Amniotic stem cell (primary cell): ENCODE data around the gene PARP14.
A peak's percentile ranks its signal among the peaks of the same experiment; 100 is the strongest.
"Not testable (repeated sequence)": the region's sequence is repeated elsewhere in the genome, so short reads cannot be mapped to it uniquely, and the experiment has no call there.

ENCODE experiments used
- DNase-seq: peaks from one replicate; lab custom pipeline; 2025; lab: John Stamatoyannopoulos, UW

Gene PARP14

GRCh38 chr3:122677216-122677615, 3.4 kb upstream of the PARP14 start:
- no peak for DNase-seq

DNA sequence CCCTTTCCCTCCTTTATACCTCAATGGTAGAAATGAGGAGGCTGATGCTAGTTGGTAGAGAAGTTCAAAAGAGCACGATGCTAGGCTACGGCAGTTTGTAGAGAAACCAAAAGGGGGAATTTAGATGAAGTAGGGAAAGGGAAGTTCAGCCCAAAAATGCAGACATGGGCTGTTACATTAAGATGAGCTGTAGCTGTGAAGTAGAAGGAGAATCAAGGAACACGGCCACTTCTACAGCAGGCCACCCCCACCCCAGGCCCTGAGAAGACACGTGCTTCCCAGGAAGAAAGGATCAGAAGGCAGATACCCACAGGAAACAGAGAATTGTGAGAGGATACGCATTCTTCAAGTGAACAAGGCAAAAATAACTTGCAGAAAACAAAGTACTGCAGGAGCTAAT, 2.1 kb upstream of the PARP14 start:
- no peak for DNase-seq

DNA sequence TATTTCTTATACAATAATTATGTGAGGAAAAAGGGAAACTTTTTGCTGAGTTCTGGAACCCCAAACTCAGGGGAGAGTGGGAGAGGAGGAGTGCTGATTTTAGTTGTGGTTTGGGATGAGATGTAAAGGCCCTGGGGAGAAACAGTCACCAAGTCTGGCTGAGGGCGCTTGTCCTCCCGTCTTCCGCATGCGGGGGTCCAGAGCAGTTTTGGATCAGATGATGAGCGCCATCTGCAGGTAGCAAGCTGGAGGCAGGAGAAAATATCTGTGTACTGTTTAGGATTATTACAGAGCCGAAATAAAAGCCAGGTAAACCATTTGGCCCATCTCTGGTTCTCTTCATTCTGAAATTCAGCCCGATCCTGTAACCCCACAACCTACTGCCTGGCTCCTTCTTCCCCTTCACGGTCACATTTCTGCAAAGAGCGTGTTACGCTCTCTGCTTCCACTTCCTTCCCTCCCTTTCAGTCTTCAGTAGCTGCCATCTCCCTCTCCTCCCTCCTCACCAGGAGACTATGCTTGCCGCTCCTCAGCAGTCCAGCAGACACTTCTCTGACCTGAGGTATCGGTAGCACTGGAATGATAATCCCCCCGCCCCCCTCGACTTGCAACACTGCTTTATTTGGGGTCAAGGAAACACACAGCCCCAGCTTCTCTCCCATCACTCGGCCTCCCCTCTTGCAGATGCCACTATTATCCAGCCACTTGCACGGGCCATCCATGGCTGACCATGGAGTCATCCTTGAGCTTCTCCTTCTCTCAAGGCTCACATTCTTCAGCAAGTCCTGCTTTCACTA, 1.4 kb upstream of the PARP14 start:
- DNase-seq = peak; percentile 59

DNA sequence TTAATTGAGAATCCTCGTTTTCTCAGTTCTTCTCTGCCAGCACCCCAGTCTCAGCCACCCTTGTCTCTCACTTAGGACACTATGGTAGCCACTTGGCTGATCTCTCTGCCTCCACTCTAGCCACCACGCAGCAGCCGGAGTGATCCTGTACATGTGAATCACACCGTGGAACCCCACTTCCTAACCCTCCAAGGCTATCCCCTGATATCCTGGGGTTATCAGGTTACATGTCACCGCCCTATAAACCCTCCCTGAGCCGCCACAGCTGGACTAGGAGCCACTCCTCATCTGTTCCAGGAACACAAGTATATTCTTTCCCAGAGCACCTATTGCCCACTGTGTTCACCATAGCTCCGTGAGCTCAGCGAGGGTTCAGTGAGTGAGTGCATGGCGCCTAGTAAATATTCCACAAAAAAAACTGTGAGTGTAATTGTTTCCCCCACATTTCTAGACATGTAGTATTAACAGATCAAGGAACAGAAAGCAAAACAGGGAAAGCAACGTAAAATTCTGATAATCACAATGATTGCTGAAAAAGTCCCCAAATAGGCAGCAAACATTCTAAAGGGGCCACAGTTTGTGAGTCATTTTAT, 661 bp upstream of the PARP14 start:
- no peak for DNase-seq

- DNase-seq = no peak
These were observed 790 bp downstream of the PARP14 start for GRCh38 chr3:122681284-122681973.

DNA sequence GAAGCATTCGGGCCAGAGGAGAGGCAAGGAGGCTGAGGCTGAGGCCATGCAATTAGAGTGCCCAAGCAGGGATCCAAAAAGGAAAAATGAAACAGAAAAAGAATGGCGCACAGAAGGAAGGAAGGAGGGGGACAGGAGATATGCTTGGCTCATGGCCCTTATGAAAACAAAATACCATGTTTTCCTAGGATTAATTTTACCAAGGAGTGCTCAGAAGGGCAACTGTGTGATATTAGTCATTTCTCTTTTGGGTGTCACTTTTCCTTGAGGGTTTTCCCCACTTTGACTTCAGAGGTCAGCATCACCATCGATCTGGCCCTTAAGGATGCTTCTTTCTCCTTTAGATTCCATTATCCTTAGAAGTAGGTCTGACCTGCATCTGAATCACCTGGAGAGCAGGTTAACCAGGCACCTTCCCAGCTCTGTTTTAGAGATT, 1.4 kb downstream of the PARP14 start:
- no peak for DNase-seq

DNA sequence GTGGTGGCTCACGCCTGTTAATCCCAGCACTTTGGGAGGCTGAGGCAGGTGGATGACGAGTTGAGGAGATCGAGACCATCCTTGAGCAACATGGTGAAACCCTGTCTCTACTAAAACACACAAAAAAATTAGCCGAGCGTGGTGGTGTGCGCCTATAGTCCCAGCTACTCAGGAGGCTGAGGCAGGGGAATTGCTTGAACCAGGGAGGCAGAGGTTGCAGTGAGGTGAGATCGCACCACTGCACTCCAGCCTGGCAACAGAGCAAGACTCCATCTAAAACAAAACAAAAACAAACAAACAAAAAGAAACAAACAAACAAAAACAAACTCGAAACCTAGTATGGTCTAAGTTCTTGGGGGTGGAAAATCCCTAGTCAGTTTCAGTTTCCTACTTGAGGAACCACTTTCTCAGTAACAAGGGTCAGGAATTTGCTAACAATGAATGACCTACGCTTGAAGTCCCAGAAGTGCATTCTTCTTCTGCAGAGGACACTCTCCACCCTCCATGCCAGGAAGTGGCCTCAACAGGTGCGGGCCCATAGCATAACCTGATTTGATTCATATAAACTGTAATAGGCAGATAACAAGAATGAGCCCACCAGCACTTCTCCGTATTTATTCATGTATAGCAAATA, 2.3 kb downstream of the PARP14 start:
- DNase-seq = not testable (repeated sequence)

- DNase-seq = no peak
These were observed 6.7 kb downstream of the PARP14 start for GRCh38 chr3:122687298-122687697.

- no peak for DNase-seq
These were observed 8.4 kb downstream of the PARP14 start for GRCh38 chr3:122688996-122689395.

DNA sequence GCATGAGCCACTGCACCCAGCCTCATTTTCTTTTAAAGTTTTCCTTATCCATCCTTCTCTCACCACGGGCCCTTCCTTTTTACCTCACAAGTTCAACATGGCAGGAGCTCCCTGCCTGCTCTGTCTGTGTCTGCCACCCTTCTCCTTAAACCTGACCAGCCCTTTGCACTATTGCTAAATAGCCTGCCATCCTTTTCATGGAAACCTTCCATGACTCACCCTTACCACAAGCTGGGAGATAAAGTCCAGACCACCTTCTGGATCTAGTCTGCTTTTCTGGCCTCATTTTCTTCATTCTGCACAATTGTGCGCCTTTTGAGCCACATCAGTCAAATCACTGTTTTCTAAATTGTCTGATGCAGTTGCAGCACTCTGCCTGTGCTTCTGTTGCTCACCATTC, 8.9 kb downstream of the PARP14 start:
- no peak for DNase-seq

DNA sequence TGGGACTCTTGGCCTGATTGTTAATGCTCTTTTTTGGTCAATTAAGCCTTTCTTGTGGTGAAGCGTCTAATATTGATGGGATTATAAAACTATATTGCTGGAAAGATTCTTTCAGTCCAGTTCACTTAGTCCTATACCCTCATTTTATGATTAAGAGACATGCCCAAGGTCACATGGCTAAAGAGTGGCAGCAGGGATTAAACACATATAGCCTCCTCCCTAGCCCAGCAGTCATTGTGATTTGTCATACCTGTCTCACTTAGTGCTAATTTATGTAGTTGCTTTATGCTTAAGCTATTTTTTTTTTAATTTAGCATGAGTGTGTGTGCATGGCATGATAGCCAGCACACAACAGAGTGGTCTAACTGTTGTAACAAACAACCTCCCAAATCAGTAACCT, 9.5 kb downstream of the PARP14 start:
- no peak for DNase-seq

- no peak for DNase-seq
These were observed 10.6 kb downstream of the PARP14 start for GRCh38 chr3:122691195-122691594.

- no peak for DNase-seq
These were observed 12.0 kb downstream of the PARP14 start for GRCh38 chr3:122692674-122693073.

- DNase-seq = no peak
These were observed 14.3 kb downstream of the PARP14 start for GRCh38 chr3:122694966-122695365.

DNA sequence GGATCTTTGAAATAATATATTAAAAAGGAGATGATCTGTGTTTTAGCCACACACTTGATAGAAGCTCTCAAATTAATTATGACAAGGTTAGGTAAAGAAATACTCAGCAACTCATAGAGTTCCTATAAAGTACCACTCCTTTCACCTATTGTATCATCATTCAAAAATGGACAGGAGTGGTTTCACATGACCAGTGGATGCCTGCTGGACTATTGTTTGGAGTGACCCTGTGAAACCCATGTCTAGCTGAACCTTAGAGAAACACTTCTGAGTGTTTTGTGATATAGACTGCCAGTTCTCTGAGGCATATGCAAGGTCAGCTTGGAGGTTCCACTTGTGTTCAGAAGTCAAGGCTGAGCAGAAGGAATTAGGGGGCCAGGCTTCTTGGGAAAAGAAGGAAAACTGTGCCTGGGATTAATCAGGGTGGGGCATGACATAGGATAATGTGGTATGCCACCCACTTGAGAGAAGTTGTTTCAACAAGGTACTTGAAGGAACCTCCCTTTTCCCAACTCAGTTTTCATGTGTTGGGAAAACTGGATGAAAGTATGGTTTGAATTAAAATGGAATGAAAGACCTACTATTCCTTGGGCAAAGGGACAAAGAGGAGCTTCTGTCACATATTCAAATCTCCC, 15.4 kb downstream of the PARP14 start:
- DNase-seq = no peak

- no peak for DNase-seq
These were observed 17.4 kb downstream of the PARP14 start for GRCh38 chr3:122697952-122698620.

DNA sequence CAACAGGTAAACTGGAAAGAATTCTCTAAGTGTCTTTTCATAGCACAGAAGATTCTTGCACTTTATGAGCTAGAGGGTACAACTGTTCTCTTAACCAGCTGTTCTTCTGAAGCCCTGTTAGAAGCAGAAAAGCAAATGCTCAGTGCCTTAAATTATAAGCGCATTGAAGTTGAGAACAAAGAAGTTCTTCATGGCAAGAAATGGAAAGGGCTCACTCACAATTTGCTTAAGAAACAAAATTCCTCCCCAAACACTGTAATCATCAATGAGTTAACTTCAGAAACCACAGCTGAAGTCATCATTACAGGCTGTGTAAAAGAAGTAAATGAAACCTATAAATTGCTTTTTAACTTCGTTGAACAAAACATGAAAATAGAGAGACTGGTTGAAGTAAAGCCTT, 19.6 kb downstream of the PARP14 start:
- DNase-seq = no peak

GRCh38 chr3:122705379-122705778, 24.7 kb downstream of the PARP14 start:
- no peak for DNase-seq

DNA sequence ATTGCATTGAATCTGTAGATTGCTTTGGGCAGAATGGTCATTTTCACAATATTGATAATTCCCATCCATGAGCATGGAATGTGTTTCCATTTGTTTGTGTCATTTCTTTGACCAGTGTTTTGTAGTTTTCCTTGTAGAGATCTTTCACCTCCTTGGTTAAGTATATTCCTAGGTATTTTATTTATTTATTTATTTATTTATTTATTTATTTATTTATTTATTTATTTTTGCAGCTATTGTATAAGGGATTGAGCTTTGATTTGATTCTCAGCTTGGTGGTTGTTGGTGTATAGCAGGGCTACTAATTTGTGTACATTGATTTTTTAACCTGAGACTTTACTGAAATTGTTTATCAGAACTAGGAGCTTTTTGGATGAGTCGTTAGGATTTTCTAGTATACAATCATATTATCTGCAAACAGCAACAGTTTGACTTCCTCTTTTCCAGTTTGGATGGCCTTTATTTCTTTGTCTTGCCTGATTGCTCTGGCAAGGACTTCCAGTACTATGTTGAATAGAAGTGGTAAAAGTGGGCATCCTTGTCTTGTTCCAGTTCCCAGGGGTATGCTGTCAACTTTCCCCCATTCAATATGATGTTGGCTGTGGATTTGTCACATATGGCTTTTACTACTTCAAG, 30.1 kb downstream of the PARP14 start:
- not testable (repeated sequence) for DNase-seq

- DNase-seq = no peak
These were observed 33.6 kb downstream of the PARP14 start for GRCh38 chr3:122714273-122714672.

DNA sequence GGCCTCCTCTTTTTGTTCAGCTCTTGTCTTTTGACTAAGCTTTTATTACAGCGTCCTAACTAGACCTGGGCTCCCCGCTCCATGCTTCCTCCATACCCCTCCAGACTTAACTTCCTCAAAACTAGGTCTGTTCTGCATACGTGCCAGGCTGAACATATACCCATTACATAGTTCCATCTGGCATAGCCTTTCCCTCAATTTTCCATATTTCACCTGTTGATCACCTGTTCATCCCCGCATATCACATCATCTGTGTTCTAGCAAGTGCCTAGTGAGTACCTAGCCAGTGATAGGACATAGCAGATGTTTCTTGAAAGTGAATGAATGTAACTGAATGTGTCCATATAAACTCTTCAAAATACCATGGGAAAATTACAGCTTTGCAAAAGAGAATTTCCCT, 36.0 kb downstream of the PARP14 start:
- DNase-seq = no peak
